Mesenchymal stem cell (in vitro differentiated cells and primary cell): ENCODE measurements around the gene PLIN4.

Experiments
- DNase-seq: peaks from one replicate; pipeline ENCODE4 v3.0.0-alpha.2; 2013
- H2AFZ ChIP-seq: one replicate; pipeline ENCODE4 v1.6.1; 2013; ENCODE audit warnings: low read depth, mild to moderate bottlenecking, control low read depth, inconsistent platforms, low read length, moderate library complexity
- H2AK5ac ChIP-seq: 2 replicates; pipeline ENCODE4 v1.6.1; 2013; ENCODE audit warnings: low read length, moderate library complexity, mild to moderate bottlenecking, inconsistent platforms; ENCODE audit not compliant: severe bottlenecking
- H2BK120ac ChIP-seq: one replicate; pipeline ENCODE4 v1.6.1; 2013; ENCODE audit warnings: low read depth, mild to moderate bottlenecking, inconsistent platforms, low read length, moderate library complexity
- H2BK12ac ChIP-seq, 2 experiments: one replicate each; pipeline ENCODE4 v1.6.1; 2013; ENCODE audit warnings: inconsistent platforms in 2 of 2, low read length in 2 of 2, mild to moderate bottlenecking in 2 of 2, moderate library complexity in 2 of 2, control low read depth in 1 of 2
- H2BK15ac ChIP-seq: one replicate; pipeline ENCODE4 v1.6.1; 2013; ENCODE audit warnings: mild to moderate bottlenecking, low read depth, inconsistent platforms; ENCODE audit not compliant: poor library complexity, severe bottlenecking
- H2BK5ac ChIP-seq: 2 replicates; pipeline ENCODE4 v1.6.1; 2013; ENCODE audit warnings: low read depth, mild to moderate bottlenecking, low read length, control low read depth, inconsistent platforms; ENCODE audit not compliant: poor library complexity, severe bottlenecking
- H3K14ac ChIP-seq, 2 experiments: one replicate each; pipeline ENCODE4 v1.6.1; 2013; ENCODE audit warnings: inconsistent platforms in 2 of 2, low read length in 2 of 2, control low read depth in 1 of 2, mild to moderate bottlenecking in 1 of 2, moderate library complexity in 1 of 2
- H3K18ac ChIP-seq, 2 experiments: one replicate each; pipeline ENCODE4 v1.6.1; 2013; ENCODE audit warnings: inconsistent platforms in 2 of 2, low read length in 2 of 2, control low read depth in 1 of 2, low read depth in 1 of 2, mild to moderate bottlenecking in 1 of 2
- H3K23ac ChIP-seq, 2 experiments: one replicate each; pipeline ENCODE4 v1.6.1; 2013; ENCODE audit warnings: inconsistent platforms in 2 of 2, low read length in 2 of 2, mild to moderate bottlenecking in 2 of 2, moderate library complexity in 2 of 2, control low read depth in 1 of 2
- H3K27ac ChIP-seq: 2 replicates; pipeline ENCODE4 v1.5.1; 2013; ENCODE audit warnings: mild to moderate bottlenecking, moderate library complexity, low read length, control low read depth, inconsistent platforms; ENCODE audit not compliant: poor library complexity, severe bottlenecking
- H3K27me3 ChIP-seq, 2 experiments: 2 replicates each; pipeline versions ENCODE4 v1.6.1 to v1.7.0; 2013; ENCODE audit warnings: low read length in 2 of 2, mild to moderate bottlenecking in 2 of 2, moderate library complexity in 2 of 2, control low read depth in 1 of 2, inconsistent platforms in 1 of 2; ENCODE audit not compliant: control insufficient read depth in 1 of 2, insufficient read depth in 1 of 2
- H3K36me3 ChIP-seq, 2 experiments: 2 replicates each; pipeline versions ENCODE4 v1.6.1 to v1.7.0; 2013; ENCODE audit warnings: low read length in 2 of 2, control low read depth in 1 of 2, inconsistent platforms in 1 of 2, low read depth in 1 of 2, mild to moderate bottlenecking in 1 of 2; ENCODE audit not compliant: insufficient read depth in 2 of 2, control insufficient read depth in 1 of 2
- H3K4ac ChIP-seq, 2 experiments: one replicate each; pipeline ENCODE4 v1.6.1; 2013; ENCODE audit warnings: inconsistent platforms in 2 of 2, low read length in 2 of 2, mild to moderate bottlenecking in 2 of 2, moderate library complexity in 2 of 2, control low read depth in 1 of 2, low read depth in 1 of 2
- H3K4me1 ChIP-seq: 2 replicates; pipeline ENCODE4 v1.6.1; 2013; ENCODE audit warnings: low read depth, low read length, control low read depth; ENCODE audit not compliant: control insufficient read depth, insufficient read depth
- H3K4me2 ChIP-seq: 2 replicates; pipeline ENCODE4 v1.6.1; 2013; ENCODE audit warnings: low read length, mild to moderate bottlenecking, inconsistent platforms; ENCODE audit not compliant: poor library complexity, severe bottlenecking
- H3K4me3 ChIP-seq, 2 experiments: 2 replicates each; pipeline versions ENCODE4 v1.5.1 to v1.7.0; 2013; ENCODE audit warnings: low read length in 2 of 2, mild to moderate bottlenecking in 2 of 2, control low read depth in 1 of 2, low read depth in 1 of 2; ENCODE audit not compliant: insufficient read depth in 1 of 2
- H3K79me1 ChIP-seq: replicated peaks from 2 replicates; pipeline ENCODE4 v1.6.1; 2013; ENCODE audit warnings: mild to moderate bottlenecking, control low read depth, low read length, inconsistent platforms; ENCODE audit not compliant: poor library complexity, severe bottlenecking
- H3K9ac ChIP-seq: 2 replicates; pipeline ENCODE4 v1.7.0; 2013; ENCODE audit warnings: mild to moderate bottlenecking, low read length, moderate library complexity
- H3K9me3 ChIP-seq: 2 replicates; pipeline ENCODE4 v1.7.0; 2013; ENCODE audit warnings: mild to moderate bottlenecking, low read length; ENCODE audit not compliant: control insufficient read depth
- H4K8ac ChIP-seq: one replicate; pipeline ENCODE4 v1.6.1; 2013; ENCODE audit warnings: inconsistent platforms, mild to moderate bottlenecking, low read length, moderate library complexity
- H4K91ac ChIP-seq: one replicate; pipeline ENCODE4 v1.6.1; 2013; ENCODE audit warnings: mild to moderate bottlenecking, low read length, inconsistent platforms
- WGBS: methylation state at CpG from one replicate; pipeline ENCODE4 v1.1.7; 2013; ENCODE audit warnings: mixed read lengths; 5-methylcytosine and 5-hydroxymethylcytosine counted together

PLIN4 gene

GRCh38 chr19:4505570-4506448, 12.5 kb downstream of the PLIN4 start:
- no peak overlapping the region for H4K8ac ChIP-seq
- peaks cover 10% of the 10 kb centered on the region for H3K4me1 ChIP-seq
- no peak overlapping the region for H3K27ac ChIP-seq
- H2BK5ac ChIP-seq = no peak overlapping the region
- no peak overlapping the region for H2BK15ac ChIP-seq
- no peaks in the 10 kb centered on the region for H3K9me3 ChIP-seq
- peak overlapping the region; percentile 56 for H4K91ac ChIP-seq
- no peak overlapping the region for H3K18ac ChIP-seq
- H3K4me2 ChIP-seq = no peak overlapping the region
- H3K79me1 ChIP-seq = peaks cover 4% of the 10 kb centered on the region
- no peak overlapping the region for H3K4me3 ChIP-seq
- H2AFZ ChIP-seq = no peak overlapping the region
- H3K4ac ChIP-seq = peak overlapping the region in 1 of 2 experiments; percentile 6
- no peak overlapping the region for H2BK120ac ChIP-seq
- no peak overlapping the region for H2AK5ac ChIP-seq
- H2BK12ac ChIP-seq = no peak overlapping the region
- H3K14ac ChIP-seq = no peak overlapping the region
- no peak overlapping the region for H3K9ac ChIP-seq
- H3K23ac ChIP-seq = no peak overlapping the region
- peaks cover 41 to 76% of the 10 kb centered on the region in 2 experiments for H3K36me3 ChIP-seq
- H3K27me3 ChIP-seq = no peaks in the 10 kb centered on the region
- 97% methylated on average over 34 of the region's 34 CpGs for WGBS
- DNase-seq = no peak

- H2BK5ac ChIP-seq = no peak overlapping the region
- DNase-seq = no peak
- peaks cover 42 to 84% of the 10 kb centered on the region in 2 experiments for H3K36me3 ChIP-seq
- H3K4me1 ChIP-seq = peaks cover 10% of the 10 kb centered on the region
- H4K8ac ChIP-seq = no peak overlapping the region
- H3K27ac ChIP-seq = no peak overlapping the region
- H3K4me2 ChIP-seq = no peak overlapping the region
- peak overlapping the region; percentile 35 for H4K91ac ChIP-seq
- H3K9me3 ChIP-seq = no peaks in the 10 kb centered on the region
- H3K4me3 ChIP-seq = no peak overlapping the region
- H3K18ac ChIP-seq = no peak overlapping the region
- H3K79me1 ChIP-seq = peaks cover 4% of the 10 kb centered on the region
- H3K9ac ChIP-seq = no peak overlapping the region
- no peak overlapping the region for H3K14ac ChIP-seq
- no peak overlapping the region for H3K23ac ChIP-seq
- 81% methylated on average over 14 of the region's 15 CpGs for WGBS
- H2AFZ ChIP-seq = no peak overlapping the region
- H2AK5ac ChIP-seq = no peak overlapping the region
- H2BK120ac ChIP-seq = no peak overlapping the region
- no peak overlapping the region for H3K4ac ChIP-seq
- no peak overlapping the region for H2BK15ac ChIP-seq
- no peaks in the 10 kb centered on the region for H3K27me3 ChIP-seq
- H2BK12ac ChIP-seq = peak overlapping the region in 1 of 2 experiments; percentile 22
Observed at GRCh38 chr19:4504891-4505569, 13.3 kb downstream of the PLIN4 start.

GRCh38 chr19:4504297-4504701, 14.0 kb downstream of the PLIN4 start:
- peaks cover 6% of the 10 kb centered on the region for H3K79me1 ChIP-seq
- H4K91ac ChIP-seq = no peak overlapping the region
- peaks cover 10% of the 10 kb centered on the region for H3K4me1 ChIP-seq
- H3K14ac ChIP-seq = no peak overlapping the region
- H2BK12ac ChIP-seq = no peak overlapping the region
- no peak overlapping the region for H3K27ac ChIP-seq
- H3K9ac ChIP-seq = no peak overlapping the region
- no peaks in the 10 kb centered on the region for H3K27me3 ChIP-seq
- DNase-seq = no peak
- H3K4ac ChIP-seq = no peak overlapping the region
- H2BK5ac ChIP-seq = no peak overlapping the region
- H2BK15ac ChIP-seq = no peak overlapping the region
- 94% methylated on average over 23 of the region's 23 CpGs for WGBS
- no peak overlapping the region for H3K23ac ChIP-seq
- H3K4me3 ChIP-seq = no peak overlapping the region
- H3K36me3 ChIP-seq = peaks cover 45 to 91% of the 10 kb centered on the region in 2 experiments
- no peak overlapping the region for H2AFZ ChIP-seq
- no peak overlapping the region for H3K4me2 ChIP-seq
- H2BK120ac ChIP-seq = no peak overlapping the region
- no peak overlapping the region for H2AK5ac ChIP-seq
- H3K9me3 ChIP-seq = no peaks in the 10 kb centered on the region
- no peak overlapping the region for H3K18ac ChIP-seq
- H4K8ac ChIP-seq = no peak overlapping the region

GRCh38 chr19:4503825-4504170, 14.5 kb downstream of the PLIN4 start:
- H3K18ac ChIP-seq = no peak overlapping the region
- peaks cover 6% of the 10 kb centered on the region for H3K79me1 ChIP-seq
- no peak overlapping the region for H2BK120ac ChIP-seq
- H2BK15ac ChIP-seq = no peak overlapping the region
- H3K9me3 ChIP-seq = no peaks in the 10 kb centered on the region
- no peak overlapping the region for H3K4me3 ChIP-seq
- H2BK12ac ChIP-seq = no peak overlapping the region
- no peak overlapping the region for H3K23ac ChIP-seq
- H4K8ac ChIP-seq = no peak overlapping the region
- no peak overlapping the region for H3K4me2 ChIP-seq
- H4K91ac ChIP-seq = no peak overlapping the region
- no peak overlapping the region for H2BK5ac ChIP-seq
- no peak overlapping the region for H3K9ac ChIP-seq
- no peaks in the 10 kb centered on the region for H3K27me3 ChIP-seq
- H3K4me1 ChIP-seq = peaks cover 10% of the 10 kb centered on the region
- H2AK5ac ChIP-seq = no peak overlapping the region
- no peak overlapping the region for H3K4ac ChIP-seq
- H2AFZ ChIP-seq = no peak overlapping the region
- no peak for DNase-seq
- peaks cover 46 to 96% of the 10 kb centered on the region in 2 experiments for H3K36me3 ChIP-seq
- H3K14ac ChIP-seq = no peak overlapping the region
- 92% methylated on average over 10 of the region's 10 CpGs for WGBS
- H3K27ac ChIP-seq = no peak overlapping the region
